Caki2 (cell line): Measurements from ENCODE around the gene CMAS. TPM values are rescaled to one million over a fixed set of nuclear protein-coding genes. Genes with fewer than 3 reads are reported as not detected.
A peak's percentile ranks its signal among the peaks of the same experiment; 100 is the strongest.
"Not testable (repeated sequence)": the region's sequence is repeated elsewhere in the genome, so short reads cannot be mapped to it uniquely, and the experiment has no call there.

Source experiments
- DNase-seq: peaks from one replicate; pipeline ENCODE4 v3.0.0-alpha.2; 2015; ENCODE audit warnings: low read depth
- in situ Hi-C: cut with HindIII; loops from 2 replicates; pipeline ENCODE4 v1.10.0; 2016; ENCODE audit warnings: low sequenced_read_pairs, low pct_unique_long_range_greater_than_20kb, mixed read lengths
- total RNA-seq: library from RNA; depleted of rRNA; stranded (reverse); fragments of >200 nt; shearing (Covaris generic); gene quantifications from 2 replicates; pipeline ENCODE4 v1.2.3, GENCODE V29; 2014; ENCODE audit warnings: low replicate concordance; rRNA removed

CMAS gene
- 26.0 and 28.1 TPM in 2 replicates for total RNA-seq

DNA sequence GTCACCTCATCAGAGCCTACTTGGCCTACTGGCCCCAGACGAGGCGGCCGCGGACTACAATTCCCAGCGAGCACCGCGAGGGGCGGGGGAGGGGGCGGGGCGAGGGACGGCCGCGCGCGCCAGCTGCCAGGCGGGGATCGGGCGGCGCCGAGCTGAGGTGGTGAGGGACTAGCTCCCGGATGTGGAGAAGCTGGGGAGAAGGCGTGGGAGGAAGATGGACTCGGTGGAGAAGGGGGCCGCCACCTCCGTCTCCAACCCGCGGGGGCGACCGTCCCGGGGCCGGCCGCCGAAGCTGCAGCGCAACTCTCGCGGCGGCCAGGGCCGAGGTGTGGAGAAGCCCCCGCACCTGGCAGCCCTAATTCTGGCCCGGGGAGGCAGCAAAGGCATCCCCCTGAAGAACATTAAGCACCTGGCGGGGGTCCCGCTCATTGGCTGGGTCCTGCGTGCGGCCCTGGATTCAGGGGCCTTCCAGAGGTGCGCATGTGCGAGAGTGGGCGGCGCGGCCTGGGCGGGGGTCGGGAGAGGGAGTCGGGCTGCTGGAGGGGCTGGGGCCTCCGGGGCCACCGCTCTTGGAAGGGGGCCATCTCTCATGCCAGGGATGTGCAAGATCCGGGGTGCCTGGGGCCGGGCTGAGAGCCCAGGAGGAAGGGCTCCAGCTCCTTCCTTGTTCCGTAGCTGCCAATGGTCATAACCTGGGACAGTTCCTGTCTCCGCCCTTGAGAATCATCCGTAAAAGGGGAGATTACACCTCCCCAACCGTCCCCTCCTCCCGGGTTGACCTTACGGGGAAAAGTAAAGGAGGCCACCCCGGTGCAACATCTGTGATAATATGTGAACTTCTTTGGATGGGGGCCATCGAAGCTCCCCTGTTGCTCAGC, at the start of gene CMAS:
TSS of gene CMAS (plus strand) at position 129 of the 878 bp plus-strand sequence. CDS start at position 215, 86 bp downstream.
- peak; percentile 61 for DNase-seq
- in situ Hi-C loops = no loop called here

DNA sequence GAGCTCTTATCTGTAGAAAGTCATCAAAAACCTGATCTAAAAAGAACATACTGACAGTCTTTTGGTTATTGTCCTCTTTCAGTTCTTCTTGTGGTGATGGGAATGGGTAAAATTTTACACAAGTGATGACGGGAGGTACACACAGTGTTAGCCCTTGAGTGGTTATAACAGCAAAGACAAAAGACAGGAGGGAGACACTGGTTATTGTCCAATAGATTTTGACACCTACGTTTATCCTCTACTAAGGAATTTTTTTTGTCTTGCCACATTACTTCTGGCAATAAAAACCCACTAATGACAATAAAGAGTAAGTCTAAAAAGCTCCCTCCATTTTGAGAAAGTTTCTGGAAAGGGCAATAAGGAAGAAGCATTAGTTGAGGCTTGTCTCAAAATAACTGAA, 47.7 kb upstream of the CMAS start:
- no peak for DNase-seq
- in situ Hi-C loops = no loop called here

DNA sequence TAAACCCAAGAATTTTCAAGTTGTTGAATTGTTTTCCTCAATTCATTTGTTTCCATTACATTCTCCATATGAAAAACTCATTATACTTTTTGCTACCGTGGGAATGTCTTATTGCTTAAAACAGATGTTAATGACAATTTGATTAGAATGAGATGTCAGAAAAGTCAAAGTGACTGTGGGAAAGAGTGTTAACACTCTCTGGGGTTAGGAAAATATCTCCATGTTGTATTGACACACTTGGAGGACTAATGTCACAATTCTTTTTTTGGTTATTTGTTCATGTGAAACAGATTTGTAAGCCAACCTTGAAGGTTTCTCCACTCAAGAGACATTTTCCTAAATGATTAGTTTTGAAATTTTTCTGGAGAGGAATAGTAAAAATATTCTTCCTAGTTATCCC, 47.2 kb upstream of the CMAS start:
- no peak for DNase-seq
- in situ Hi-C loops = no loop called here

DNA sequence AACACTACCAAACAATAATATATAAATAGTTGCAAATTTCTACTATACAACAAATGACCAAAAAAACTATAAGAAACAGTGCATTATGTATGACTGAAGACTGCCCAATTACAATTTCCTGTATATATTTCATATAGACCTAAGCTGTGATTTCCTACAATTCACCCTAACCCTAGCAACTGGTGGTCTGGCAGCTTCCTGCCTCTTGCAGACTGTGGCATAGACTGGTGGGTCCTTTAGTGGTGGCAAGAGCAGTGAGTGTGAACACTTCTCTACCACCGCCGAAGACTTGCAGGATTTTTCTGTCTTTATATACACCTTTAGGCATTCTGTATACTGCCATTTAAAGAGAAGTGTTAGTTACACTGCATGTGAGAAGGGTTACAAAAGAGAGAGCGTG, 43.6 kb upstream of the CMAS start:
- no peak for DNase-seq
- in situ Hi-C loops = no loop called here

- in situ Hi-C loops, DNase-seq: not testable (repeated sequence)
Measured at GRCh38 chr12:22007794-22008193, 38.2 kb upstream of the CMAS start.

GRCh38 chr12:22008196-22008595, 37.8 kb upstream of the CMAS start:
- in situ Hi-C loops = no loop called here
- no peak for DNase-seq

GRCh38 chr12:22014041-22014782, 31.8 kb upstream of the CMAS start:
- no peak for DNase-seq
- in situ Hi-C loops = no loop called here

GRCh38 chr12:22014783-22015144, 31.3 kb upstream of the CMAS start:
- in situ Hi-C loops = no loop called here
- no peak for DNase-seq

DNA sequence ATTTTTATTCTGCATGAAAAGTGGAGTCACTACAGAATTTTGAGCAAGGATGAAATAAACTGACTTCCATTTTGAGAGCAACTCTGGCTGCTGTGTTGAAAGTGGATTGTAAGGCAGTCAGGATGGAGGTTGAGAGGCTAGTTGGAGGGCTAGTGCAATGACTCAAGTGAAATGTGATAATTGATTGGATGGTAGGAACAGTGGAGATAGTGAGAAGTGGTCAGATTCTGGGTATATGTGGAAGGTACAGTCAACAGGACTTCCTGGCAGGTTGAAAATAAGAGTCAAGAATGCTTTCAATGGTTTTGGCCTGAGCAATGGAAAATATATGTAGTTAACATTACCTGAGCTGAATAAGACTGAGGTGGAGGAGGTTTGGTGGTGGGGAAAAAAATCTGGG, 29.0 kb upstream of the CMAS start:
- no peak for DNase-seq
- in situ Hi-C loops = no loop called here

GRCh38 chr12:22018860-22019259, 27.2 kb upstream of the CMAS start:
- in situ Hi-C loops = no loop called here
- no peak for DNase-seq

DNA sequence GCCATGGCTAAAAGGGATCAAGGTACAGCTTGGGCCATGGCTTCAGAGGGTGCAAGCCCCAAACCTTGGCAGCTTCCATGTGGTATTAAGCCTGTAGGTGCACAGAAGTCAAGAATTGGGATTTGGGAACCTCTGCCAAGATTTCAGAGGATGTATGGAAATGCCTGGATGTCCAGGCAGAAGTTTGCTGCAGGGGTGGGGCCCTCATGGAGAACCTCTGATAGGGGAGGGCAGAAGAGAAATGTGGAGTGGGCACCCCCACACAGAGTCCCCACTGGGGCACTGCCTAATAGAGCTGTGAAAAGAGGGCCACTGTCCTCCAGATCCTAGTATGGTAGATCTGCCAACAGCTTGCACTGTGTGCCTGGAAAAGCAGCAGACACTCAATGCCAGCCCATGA, 22.5 kb upstream of the CMAS start:
- in situ Hi-C loops, DNase-seq: not testable (repeated sequence)

DNA sequence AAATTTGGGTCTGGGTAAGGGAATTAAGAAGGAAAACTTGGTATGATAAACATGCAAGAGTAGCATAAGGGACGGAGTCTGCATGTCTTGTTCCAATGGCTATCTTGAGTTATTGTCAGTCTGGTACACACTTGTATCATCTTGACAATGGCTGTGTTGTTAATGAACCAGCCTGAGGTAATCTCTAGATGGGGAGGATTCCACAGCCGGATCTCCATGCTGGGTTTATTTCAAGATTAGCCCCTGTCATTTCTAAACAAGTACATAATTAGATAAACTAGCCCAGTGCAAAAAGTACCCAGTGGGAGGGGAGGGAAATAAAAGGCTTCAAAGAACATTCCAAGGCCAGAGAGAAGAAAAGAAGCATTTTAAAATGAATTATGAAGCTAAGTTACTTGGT, 16.5 kb upstream of the CMAS start:
- in situ Hi-C loops = no loop called here

DNA sequence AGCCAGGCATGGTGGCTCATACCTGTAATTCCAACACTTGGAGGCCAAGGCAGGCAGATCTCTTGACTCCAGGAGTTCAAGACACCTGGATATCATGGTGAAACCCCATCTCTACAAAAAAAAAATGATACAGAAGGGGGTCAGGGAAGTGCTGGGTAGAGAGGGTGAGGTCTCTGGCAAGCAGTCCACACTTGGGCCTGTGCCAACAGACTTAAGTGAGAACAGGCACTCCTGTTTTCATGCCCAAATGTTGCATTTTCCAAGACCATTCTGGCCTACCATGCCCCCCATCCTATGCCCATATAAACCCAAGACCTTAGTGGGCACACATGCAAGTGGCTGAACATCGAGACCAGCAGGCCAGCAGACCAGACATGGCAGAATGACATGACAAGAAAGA, 16.0 kb upstream of the CMAS start:
- DNase-seq = no peak
- in situ Hi-C loops = no loop called here

More for the DNA sequence above, 16.5 kb upstream of the CMAS start:
- no peak for DNase-seq

DNA sequence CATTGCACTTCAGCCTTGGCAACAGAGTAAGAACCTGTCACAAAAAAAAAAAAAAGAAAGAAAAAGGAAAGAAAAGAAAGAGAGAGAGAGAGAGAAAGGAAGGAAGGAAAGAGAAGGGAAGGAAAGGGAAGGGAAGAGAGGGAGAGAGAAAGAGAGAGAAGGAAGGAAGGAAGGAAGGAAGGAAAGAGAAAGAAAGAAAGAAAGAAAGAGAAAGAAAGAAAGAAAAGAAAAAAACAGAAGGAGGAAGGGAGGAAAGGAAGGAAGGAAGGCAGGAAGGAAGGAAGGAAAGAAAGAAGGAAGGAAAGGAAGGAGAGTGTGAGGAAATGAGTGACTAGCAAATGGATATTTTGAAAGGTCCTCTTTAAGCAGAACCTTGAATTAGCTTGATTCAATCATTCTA, 13.3 kb upstream of the CMAS start:
- in situ Hi-C loops = no loop called here
- no peak for DNase-seq

DNA sequence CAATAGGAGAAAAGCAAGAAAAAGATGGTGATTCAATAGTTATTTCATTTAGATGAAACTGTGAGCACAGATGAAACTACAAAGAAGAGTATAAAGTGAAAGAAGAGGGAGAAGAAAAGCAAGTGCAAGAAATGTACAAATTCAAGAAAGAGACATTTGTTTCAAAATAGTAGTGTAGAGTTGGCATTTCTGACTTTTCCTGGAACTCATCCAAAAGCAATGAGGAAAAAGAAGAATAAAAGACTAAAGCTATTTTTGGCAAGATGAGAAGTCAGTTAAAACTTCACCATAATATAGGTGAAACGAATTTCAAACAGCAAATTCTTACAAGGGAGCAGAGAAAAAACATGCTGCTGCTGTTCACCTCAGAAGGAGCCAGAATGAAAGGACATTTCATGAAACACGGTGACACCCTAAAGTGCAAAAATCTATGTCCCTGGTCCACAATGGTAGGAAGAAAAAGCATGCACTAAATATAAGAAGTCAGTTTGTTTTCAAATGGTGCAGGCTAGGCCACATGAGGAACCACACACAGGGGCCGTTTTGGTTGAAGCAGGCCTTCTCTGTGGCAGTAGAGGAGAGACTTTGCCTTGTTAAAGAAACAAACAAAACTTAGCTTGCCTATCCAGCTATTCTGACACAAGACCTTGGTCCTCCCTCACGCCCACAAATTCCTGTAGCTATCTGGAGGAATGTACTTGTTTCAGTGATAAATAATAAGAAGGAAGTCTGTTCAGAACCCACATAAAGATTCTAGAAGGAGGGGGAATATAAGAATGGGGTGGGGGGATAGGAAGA, 11.1 kb upstream of the CMAS start:
- in situ Hi-C loops = no loop called here
- no peak for DNase-seq

GRCh38 chr12:22037947-22038346, 8.1 kb upstream of the CMAS start:
- DNase-seq = no peak
- in situ Hi-C loops = no loop called here

DNA sequence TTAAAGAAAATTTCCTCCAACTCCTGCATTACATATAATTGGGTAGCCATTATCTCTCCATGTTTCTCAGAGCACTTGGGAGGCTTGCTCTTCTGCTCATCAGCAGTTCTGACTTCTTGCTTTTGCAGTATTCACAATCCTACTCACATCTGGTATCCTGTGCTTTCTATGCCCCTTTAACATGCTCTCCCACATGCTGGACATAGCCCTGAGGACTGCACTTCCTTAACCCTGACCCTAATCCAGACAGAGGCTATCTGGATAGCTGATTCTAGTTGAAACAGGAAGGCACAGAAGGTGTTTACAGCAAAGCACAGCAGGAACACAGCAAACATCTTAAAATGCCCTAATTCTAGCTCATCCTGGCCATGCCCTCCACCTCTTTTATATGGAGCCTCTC, 7.3 kb upstream of the CMAS start:
- in situ Hi-C loops = no loop called here

DNA sequence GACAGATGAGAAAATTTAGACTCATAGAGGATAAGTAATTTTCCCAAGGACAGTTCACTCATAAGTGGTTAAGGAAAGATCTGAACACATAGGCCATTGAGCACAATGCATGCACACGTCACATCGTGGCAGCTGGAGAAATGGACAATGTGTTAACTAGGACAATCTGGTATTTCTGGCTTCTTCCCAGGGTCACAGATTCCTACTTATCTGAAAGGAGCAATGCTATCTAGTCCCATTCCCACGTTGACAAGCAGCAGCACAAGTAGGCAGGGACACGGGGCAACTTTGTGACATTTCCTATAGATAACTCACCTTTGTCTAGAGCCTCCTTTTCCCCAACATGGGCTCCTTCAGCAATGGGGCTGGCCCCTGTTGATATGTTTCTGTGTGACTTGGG, 6.7 kb upstream of the CMAS start:
- in situ Hi-C loops = no loop called here
- DNase-seq = no peak

More for the DNA sequence above, 7.3 kb upstream of the CMAS start:
- no peak for DNase-seq
